DMS114 treated with DMSO at 0.1 percent for 48 hours (cell line): ENCODE measurements around the gene METTL9.
"Not testable (repeated sequence)": the region's sequence is repeated elsewhere in the genome, so short reads cannot be mapped to it uniquely, and the experiment has no call there.

ENCODE experiments used
- DNase-seq: peaks from one replicate; lab custom pipeline; 2025; ENCODE audit not compliant: unreplicated experiment; lab: John Stamatoyannopoulos, UW

METTL9 gene

GRCh38 chr16:21634216-21634615, 34.8 kb downstream of the METTL9 start:
- no peak for DNase-seq

GRCh38 chr16:21635694-21636093, 36.3 kb downstream of the METTL9 start:
- DNase-seq, result not testable (repeated sequence)

GRCh38 chr16:21637032-21637968, 37.9 kb downstream of the METTL9 start:
- no peak for DNase-seq

GRCh38 chr16:21638573-21638975, 39.2 kb downstream of the METTL9 start:
- DNase-seq, result no peak

GRCh38 chr16:21639493-21639892, 40.1 kb downstream of the METTL9 start:
- no peak for DNase-seq

GRCh38 chr16:21641916-21642315, 42.5 kb downstream of the METTL9 start:
- no peak for DNase-seq

- no peak for DNase-seq
Observed at GRCh38 chr16:21642861-21643260, 43.5 kb downstream of the METTL9 start.

- no peak for DNase-seq
Observed at GRCh38 chr16:21643785-21644184, 44.4 kb downstream of the METTL9 start.

GRCh38 chr16:21644674-21645073, 45.3 kb downstream of the METTL9 start:
- no peak for DNase-seq

GRCh38 chr16:21645261-21645721, 45.9 kb downstream of the METTL9 start:
- no peak for DNase-seq

GRCh38 chr16:21646091-21646490, 46.7 kb downstream of the METTL9 start:
- DNase-seq, result no peak

GRCh38 chr16:21646721-21647561, 47.6 kb downstream of the METTL9 start:
- no peak for DNase-seq

- DNase-seq, result no peak
Observed at GRCh38 chr16:21647562-21648164, 48.3 kb downstream of the METTL9 start.

- not testable (repeated sequence) for DNase-seq
Observed at GRCh38 chr16:21649826-21650406, 50.5 kb downstream of the METTL9 start.

GRCh38 chr16:21650521-21650920, 51.1 kb downstream of the METTL9 start:
- no peak for DNase-seq

GRCh38 chr16:21651515-21651914, 52.1 kb downstream of the METTL9 start:
- DNase-seq, result no peak

GRCh38 chr16:21652453-21652852, 53.1 kb downstream of the METTL9 start, which contains the start of gene IGSF6:
Gene IGSF6, minus strand, starts transcription at chr16:21652608. Its CDS starts 10 bp downstream, at chr16:21652598.
- DNase-seq, result no peak

GRCh38 chr16:21653571-21653970, 54.2 kb downstream of the METTL9 start:
- no peak for DNase-seq

- DNase-seq, result no peak
Observed at GRCh38 chr16:21654466-21654865, 55.1 kb downstream of the METTL9 start.

GRCh38 chr16:21654881-21655280, 55.5 kb downstream of the METTL9 start:
- no peak for DNase-seq
